ENCODE data around the gene STXBP6.

STXBP6 gene

DNA sequence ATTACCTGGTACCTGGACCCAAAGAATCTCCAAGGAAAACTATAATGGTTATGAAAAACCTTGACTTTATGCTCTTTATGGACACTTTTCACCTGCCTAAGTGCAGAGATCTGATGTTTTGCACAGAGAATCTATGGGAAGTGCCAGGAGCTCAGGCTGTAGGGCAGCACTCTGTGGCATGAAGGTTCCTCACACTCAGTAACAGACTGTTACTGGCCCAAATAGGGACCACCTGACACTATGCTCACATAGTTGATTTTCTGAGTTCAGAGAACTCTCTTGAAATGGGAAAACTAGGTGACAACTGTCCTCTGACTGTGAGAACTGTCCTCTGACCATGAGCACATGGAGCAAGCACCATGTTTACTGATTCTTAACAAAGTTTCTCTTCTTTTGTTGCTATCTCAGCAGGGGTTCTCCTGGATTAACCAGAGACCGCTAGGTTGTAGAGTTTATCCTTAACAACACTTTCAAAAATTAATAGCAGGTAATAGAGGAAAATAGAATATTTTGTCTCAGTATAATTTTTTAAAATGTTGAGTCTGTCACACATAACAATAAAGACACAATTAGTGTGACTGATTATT is 101.6 kb downstream of the STXBP6 start:
- no peak overlapping the region for H3K4me3 ChIP-seq (ENCODE audit: control insufficient read depth, low read depth, low read length)
- DNase-seq (ENCODE audit: low read depth), result no peak
- TF ChIP-seq, protein P1, sequence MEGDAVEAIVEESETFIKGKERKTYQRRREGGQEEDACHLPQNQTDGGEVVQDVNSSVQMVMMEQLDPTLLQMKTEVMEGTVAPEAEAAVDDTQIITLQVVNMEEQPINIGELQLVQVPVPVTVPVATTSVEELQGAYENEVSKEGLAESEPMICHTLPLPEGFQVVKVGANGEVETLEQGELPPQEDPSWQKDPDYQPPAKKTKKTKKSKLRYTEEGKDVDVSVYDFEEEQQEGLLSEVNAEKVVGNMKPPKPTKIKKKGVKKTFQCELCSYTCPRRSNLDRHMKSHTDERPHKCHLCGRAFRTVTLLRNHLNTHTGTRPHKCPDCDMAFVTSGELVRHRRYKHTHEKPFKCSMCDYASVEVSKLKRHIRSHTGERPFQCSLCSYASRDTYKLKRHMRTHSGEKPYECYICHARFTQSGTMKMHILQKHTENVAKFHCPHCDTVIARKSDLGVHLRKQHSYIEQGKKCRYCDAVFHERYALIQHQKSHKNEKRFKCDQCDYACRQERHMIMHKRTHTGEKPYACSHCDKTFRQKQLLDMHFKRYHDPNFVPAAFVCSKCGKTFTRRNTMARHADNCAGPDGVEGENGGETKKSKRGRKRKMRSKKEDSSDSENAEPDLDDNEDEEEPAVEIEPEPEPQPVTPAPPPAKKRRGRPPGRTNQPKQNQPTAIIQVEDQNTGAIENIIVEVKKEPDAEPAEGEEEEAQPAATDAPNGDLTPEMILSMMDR (IDR thresholded peaks at IDR 0.05; ENCODE audit: control insufficient read depth, insufficient read depth, low read depth, low read length, missing control alignments), result no peak

DNA sequence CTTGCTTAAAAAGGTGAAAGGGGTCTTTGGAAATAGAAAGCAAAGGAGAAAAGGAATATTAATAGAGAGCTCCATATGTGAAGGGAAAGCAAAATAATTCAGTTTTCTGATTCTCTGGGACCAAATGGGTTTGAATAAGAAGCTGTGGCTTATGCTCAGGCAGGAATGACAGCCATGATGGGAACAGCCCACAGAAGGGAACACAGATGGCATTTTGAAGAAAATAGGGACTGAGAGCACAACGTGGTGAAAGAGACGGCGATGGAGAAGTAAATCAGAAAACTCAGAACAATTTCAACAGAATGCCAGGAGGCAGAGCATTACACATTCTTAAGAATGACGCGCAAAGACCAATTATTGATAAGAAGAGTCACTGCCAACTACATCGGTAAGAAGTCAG is 102.8 kb downstream of the STXBP6 start:
- TF ChIP-seq, protein P1 (IDR thresholded peaks at IDR 0.05; ENCODE audit: control insufficient read depth, insufficient read depth, low read depth, low read length, missing control alignments), result no peak
- no peak for DNase-seq (ENCODE audit: low read depth)
- H3K4me3 ChIP-seq (ENCODE audit: control insufficient read depth, low read depth, low read length), result no peak overlapping the region

DNA sequence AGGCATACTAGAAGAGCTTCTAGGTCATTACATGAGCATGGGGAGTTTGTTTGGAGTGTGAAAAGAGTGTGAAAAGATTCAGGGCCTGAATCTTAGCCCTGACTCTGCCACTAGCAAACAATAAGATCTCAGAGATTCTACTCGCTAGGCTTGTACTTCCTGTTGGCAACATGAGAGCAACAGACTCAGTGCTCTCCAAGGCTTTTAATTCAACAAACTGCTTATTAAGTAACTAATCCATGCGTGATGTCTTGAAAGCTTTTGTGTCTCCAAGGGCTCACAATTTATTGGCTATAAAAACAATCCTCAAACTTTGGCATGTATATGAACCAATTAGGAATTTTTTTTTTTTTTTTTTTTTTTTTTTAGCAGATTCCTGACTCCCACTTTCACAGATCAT is 105.1 kb downstream of the STXBP6 start:
- H3K4me3 ChIP-seq (ENCODE audit: control insufficient read depth, low read depth, low read length), result no peak overlapping the region
- no peak for DNase-seq (ENCODE audit: low read depth)
- TF ChIP-seq, protein P1 (IDR thresholded peaks at IDR 0.05; ENCODE audit: control insufficient read depth, insufficient read depth, low read depth, low read length, missing control alignments), result no peak

DNA sequence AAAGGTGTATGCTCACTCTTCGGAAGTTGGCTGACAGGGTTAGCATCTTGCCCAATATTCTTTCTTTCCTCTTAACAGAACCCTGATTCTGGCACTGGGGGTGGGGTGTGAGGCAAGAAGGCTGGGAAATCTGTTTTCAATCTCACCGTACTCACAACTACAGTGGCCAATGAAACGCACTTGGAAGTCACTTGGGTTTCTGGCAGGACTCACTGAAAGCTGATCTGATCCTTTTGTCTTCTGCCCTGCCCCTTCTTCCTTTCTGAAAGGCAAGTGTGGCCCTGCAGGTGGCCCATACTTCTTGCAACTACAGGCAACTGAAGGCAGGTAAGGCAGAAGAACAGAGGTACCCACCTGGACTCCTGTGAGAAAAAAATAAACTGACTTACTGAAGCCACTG is 106.9 kb downstream of the STXBP6 start:
- DNase-seq (ENCODE audit: low read depth), result peak; percentile 39
- TF ChIP-seq, protein P1 (IDR thresholded peaks at IDR 0.05; ENCODE audit: control insufficient read depth, insufficient read depth, low read depth, low read length, missing control alignments), result no peak
- H3K4me3 ChIP-seq (ENCODE audit: control insufficient read depth, low read depth, low read length), result no peak overlapping the region

DNA sequence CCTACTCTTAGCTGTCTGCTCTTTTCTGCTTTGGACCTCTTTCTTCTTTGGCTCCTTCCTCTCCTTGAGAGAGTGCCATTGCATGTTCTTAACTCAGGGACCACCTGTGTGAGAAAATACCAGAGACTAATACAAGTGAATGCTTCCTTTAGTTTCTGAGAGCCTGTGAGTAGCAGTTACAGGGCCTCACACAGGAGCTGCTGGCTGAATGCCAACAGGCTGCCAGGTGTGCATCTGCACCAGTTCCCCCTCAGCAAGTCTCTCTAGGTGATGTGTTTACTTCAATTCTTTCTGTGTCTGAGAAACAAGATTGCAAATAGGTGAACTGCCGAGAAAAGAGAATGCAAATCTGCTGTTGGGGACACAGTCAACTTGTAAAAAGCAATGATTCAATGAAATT is 108.2 kb downstream of the STXBP6 start:
- TF ChIP-seq, protein P1 (IDR thresholded peaks at IDR 0.05; ENCODE audit: control insufficient read depth, insufficient read depth, low read depth, low read length, missing control alignments), result no peak
- no peak for DNase-seq (ENCODE audit: low read depth)
- no peak overlapping the region for H3K4me3 ChIP-seq (ENCODE audit: control insufficient read depth, low read depth, low read length)

DNA sequence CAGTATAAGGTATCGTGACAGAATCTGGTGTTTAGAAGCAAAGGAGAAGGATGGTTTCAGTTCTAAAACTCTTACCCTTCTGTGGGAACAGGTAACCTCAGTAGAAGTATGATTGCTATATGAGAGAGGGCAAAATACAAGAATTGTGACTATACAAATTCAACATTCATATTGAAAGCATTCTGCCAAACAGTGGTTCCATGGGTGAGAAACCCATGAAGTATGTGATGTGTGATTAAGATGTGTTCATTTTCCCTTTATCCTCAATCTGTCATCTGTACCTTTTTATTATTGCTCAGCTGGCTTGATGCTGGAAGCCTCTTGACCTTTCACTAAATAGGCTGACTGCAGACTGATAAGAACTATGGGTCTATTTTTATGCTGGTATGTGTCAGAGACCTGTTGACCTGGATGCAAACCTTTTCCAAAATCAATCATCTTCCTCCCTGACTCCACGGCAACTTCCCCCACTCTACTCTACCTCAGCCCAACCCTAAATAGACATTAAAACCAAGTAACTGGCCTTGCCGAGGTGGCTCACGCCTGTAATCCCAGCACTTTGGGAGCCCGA is 109.6 kb downstream of the STXBP6 start:
- TF ChIP-seq, protein P1 (IDR thresholded peaks at IDR 0.05; ENCODE audit: control insufficient read depth, insufficient read depth, low read depth, low read length, missing control alignments), result no peak
- DNase-seq (ENCODE audit: low read depth), result no peak
- H3K4me3 ChIP-seq (ENCODE audit: control insufficient read depth, low read depth, low read length), result no peak overlapping the region
